Aorta (tissue), 5 donors: Measurements from ENCODE around the gene PSMC2. TPM values are rescaled to one million over a fixed set of nuclear protein-coding genes. Genes with fewer than 3 reads are reported as not detected.
"Not testable (repeated sequence)": the region's sequence is repeated elsewhere in the genome, so short reads cannot be mapped to it uniquely, and the experiment has no call there.

Experiments
- ATAC-seq: fragments of 200-7000 bp; cut with Tn5 transposase; one replicate; pipeline ENCODE4 v1.9.1; 2022; ENCODE audit warnings: moderate library complexity; ENCODE audit not compliant: low FRiP score
- DNase-seq, 2 donors: peaks; one replicate each; pipeline ENCODE4 v3.0.0-alpha.2; 2020
- H3K27ac ChIP-seq, 2 donors: one replicate each; pipeline ENCODE4 v1.5.1; 2013; ENCODE audit warnings: low read length in 2 of 2, mild to moderate bottlenecking in 2 of 2, moderate library complexity in 2 of 2, control low read depth in 1 of 2, inconsistent platforms in 1 of 2, low read depth in 1 of 2
- H3K27me3 ChIP-seq, 2 donors: one replicate each; pipeline ENCODE4 v1.6.1; 2013; ENCODE audit warnings: control low read depth in 1 of 2, low read length in 1 of 2, mild to moderate bottlenecking in 1 of 2, moderate library complexity in 1 of 2; ENCODE audit not compliant: insufficient read depth in 2 of 2, control insufficient read depth in 1 of 2
- H3K36me3 ChIP-seq, 2 donors: one replicate each; pipeline ENCODE4 v1.6.1; 2013; ENCODE audit warnings: control low read depth in 1 of 2, low read length in 1 of 2, mild to moderate bottlenecking in 1 of 2; ENCODE audit not compliant: insufficient read depth in 2 of 2, control insufficient read depth in 1 of 2
- H3K4me1 ChIP-seq, 2 donors: one replicate each; pipeline ENCODE4 v1.6.1; 2013; ENCODE audit warnings: low read length in 2 of 2, control low read depth in 1 of 2, mild to moderate bottlenecking in 1 of 2, moderate library complexity in 1 of 2; ENCODE audit not compliant: insufficient read depth in 2 of 2, control insufficient read depth in 1 of 2
- H3K4me3 ChIP-seq, 2 donors: one replicate each; pipeline ENCODE4 v1.5.1; 2013; ENCODE audit warnings: low read length in 2 of 2, control low read depth in 1 of 2, mild to moderate bottlenecking in 1 of 2
- H3K9me3 ChIP-seq: one replicate; pipeline ENCODE4 v1.6.1; 2013; ENCODE audit warnings: mild to moderate bottlenecking, low read length; ENCODE audit not compliant: control insufficient read depth
- WGBS, 2 donors: extraction: QIAGEN DNeasy Blood & Tissue Kit; methylation state at CpG; one replicate each; pipeline ENCODE4 v1.1.7; 2013; 5-methylcytosine and 5-hydroxymethylcytosine counted together
- intact Hi-C, 2 donors: fragments of 100-400 bp; cut with DNase I; formaldehyde crosslinking; loops; one replicate each; pipeline versions ENCODE4 v1.14.2 to v1.15.0; 2022
- polyA plus RNA-seq, 2 donors: library from polyadenylated mRNA; stranded (reverse); fragments of 200-250 nt; gene quantifications; one replicate each; pipeline ENCODE4 v1.2.3, GENCODE V29; 2013
- total RNA-seq, 2 donors: library from RNA; stranded (reverse); fragmentation: NEBNext Ultra II Directional; extraction: Animal tissue kit (Norgen Biotek cat#: 25700); gene quantifications; one replicate each; pipeline ENCODE4 v1.2.1, GENCODE V29; 2021
- donor health status: healthy with polysubstance abuse.
- donor health status: Bipolar disorder and iron deficiency.
- donor health status: DM: no; HTN: no; CAD: no.
- donor health status: DM: no; HTN: no; CAD: no.
- donor health status: DM: yes; HTN: yes; CAD: no.

PSMC2 gene
- total and polyA plus RNA-seq, 4 donors: 81.8 to 119 (median 102) TPM

DNA sequence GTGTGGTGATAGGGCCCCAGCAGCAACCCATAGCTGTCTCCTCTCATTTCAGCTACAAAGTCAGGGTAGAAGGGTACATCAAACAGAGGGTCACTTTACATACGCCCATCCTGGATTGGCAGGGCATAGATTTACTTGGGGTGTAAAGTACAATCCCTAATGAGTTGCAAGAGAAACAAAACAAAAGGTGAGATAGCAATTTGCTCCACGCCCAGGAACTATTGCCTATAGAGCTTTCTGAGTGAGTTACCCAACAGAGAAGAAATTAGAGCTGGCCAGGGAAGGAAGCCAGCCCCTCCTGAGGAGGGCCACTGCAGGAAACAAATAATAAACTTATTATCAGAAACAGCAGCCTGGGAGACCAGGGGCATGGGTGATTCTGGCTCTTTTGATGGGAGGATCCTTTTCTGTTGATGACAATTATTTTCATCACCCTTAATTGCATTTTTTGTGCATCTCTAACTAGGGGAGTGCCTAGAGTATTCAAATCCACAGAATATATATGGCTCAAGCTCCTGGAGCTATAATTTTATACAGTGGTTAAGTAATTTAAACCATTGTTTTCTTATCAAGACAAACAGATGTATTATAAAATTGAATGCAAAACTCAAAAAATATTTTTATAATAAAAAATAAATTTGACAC, 51.2 kb downstream of the PSMC2 start:
- Histone ChIP-seq H3K4me3 (no peak overlapping the region), H3K36me3 (no peaks in the 10 kb centered on the region), H3K27ac (no peak overlapping the region), H3K4me1 (no peaks in the 10 kb centered on the region), H3K27me3 (no peaks in the 10 kb centered on the region), H3K9me3 (no peaks in the 10 kb centered on the region)
- no peak for ATAC-seq
- intact Hi-C loops: no loop called here
- DNase-seq: no peak
- WGBS, 2 donors: 29 to 34% methylated on average over 2 of the region's 2 CpGs

DNA sequence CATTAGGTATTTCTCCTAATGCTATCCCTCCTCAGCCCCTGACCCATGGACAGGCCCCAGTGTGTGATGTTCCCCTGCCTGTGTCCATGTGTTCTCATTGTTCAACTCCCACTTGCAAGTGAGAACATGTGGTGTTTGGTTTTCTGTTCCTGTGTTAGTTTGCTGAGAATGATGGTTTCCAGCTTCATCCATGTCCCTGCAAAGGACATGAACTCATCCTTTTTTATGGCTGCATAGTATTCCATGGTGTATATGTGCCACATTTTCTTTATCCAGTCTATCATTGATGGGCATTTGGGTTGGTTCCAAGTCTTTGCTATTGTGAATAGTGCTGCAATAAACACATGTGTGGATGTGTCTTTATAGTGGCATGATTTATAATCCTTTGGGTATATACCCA, 52.2 kb downstream of the PSMC2 start:
- H3K27me3 ChIP-seq, H3K4me3 ChIP-seq, H3K4me1 ChIP-seq, H3K9me3 ChIP-seq, intact Hi-C loops, DNase-seq, H3K36me3 ChIP-seq, ATAC-seq, H3K27ac ChIP-seq: not testable (repeated sequence)

DNA sequence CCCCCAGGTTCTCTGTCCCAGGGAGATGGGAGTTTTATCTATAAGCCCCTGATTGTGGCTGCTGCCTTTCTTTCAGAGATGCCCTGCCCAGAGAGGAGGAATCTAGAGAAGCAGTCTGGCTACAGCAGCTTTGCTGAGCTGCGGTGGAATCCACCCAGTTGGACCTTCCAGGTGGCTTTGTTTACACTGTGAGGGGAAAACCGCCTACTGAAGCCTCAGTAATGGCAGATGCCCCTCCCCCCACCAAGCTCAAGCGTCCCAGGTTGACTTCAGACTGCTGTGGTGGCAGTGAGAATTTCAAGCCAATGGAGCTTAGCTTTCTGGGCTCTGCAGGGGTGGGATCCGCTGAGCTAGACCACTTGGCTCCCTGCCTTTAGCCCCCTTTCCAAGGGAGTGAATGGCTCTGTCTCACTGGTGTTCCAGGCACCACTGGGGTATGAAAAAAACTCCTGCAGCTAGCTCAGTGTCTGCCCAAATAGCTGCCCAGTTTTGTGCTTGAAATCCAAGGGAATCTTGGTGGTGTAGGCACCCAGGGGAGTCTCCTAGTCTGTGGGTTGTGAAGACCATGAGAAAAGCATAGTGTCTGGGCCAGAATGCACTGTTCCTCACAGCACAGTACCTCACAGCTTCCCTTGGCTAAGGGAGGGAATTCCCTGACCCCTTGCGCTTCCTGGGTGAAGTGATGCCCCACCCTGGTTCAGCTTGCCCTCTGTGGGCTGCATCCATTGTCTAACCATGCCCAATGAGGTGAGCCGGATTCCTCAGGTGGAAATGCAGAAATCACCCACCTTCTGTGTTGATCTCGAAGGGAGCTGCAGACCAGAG, 58.6 kb downstream of the PSMC2 start:
- H3K27me3 ChIP-seq, H3K36me3 ChIP-seq, H3K27ac ChIP-seq, DNase-seq, H3K4me3 ChIP-seq, H3K4me1 ChIP-seq, intact Hi-C loops, H3K9me3 ChIP-seq, ATAC-seq: not testable (repeated sequence)
- 73 to 74% methylated on average over 7 of the region's 7 CpGs for WGBS, 2 donors

DNA sequence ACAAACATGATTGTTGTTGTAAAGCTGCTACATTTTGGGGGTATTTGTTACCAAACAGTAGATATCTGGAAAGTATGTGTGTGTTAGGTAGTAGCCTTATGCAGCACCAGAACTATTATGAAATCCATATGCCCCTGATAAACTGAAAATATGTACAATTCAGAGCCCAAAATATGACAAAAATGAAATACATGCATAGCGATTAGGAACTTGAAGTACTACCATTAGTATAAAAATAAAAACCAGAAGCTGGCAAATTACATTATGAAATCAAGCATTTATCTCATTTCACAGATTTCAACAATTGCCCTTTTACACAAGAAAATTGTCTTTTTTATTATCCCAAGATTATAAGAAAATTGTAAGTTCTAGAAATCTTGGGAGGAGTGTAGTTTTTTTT, 64.7 kb downstream of the PSMC2 start:
- no peak overlapping the region for H3K27ac ChIP-seq
- H3K4me1 ChIP-seq: no peaks in the 10 kb centered on the region
- WGBS, 2 donors: 16 to 20% methylated on average over 1 of the region's 1 CpG
- H3K9me3 ChIP-seq: peaks cover 2% of the 10 kb centered on the region
- no peaks in the 10 kb centered on the region for H3K36me3 ChIP-seq
- ATAC-seq: no peak
- DNase-seq: no peak
- no peaks in the 10 kb centered on the region for H3K27me3 ChIP-seq
- intact Hi-C loops: no loop called here
- H3K4me3 ChIP-seq: no peak overlapping the region

GRCh38 chr7:103413407-103413806, 66.0 kb downstream of the PSMC2 start:
- 76 to 88% methylated on average over 5 of the region's 5 CpGs for WGBS, 2 donors
- ATAC-seq (no peak), DNase-seq (no peak)
- no peaks in the 10 kb centered on the region for H3K27me3 ChIP-seq
- no peak overlapping the region for H3K4me3 ChIP-seq
- no peaks in the 10 kb centered on the region for H3K4me1 ChIP-seq
- intact Hi-C loops: no loop called here
- no peaks in the 10 kb centered on the region for H3K36me3 ChIP-seq
- H3K27ac ChIP-seq: no peak overlapping the region
- H3K9me3 ChIP-seq: peaks cover 2% of the 10 kb centered on the region

DNA sequence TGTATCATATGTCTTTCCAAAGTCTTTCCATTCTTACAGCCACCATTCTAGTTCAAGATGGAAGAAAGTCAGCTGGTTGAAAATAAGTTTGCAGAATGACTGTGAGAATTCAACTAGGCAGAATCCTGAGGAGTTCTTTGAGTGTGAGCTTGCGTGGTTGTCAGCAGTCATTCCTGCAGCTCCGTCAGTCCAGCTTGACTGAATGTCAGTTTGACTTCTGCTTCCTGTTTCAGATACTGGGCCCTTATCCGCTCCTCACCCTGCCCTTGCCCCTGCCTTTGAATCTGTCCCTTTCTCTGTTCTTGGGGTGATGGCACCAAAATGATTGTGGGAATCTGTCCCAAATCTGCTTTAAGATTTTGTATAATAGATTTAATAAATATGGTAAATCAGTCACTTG, 70.8 kb downstream of the PSMC2 start:
- ATAC-seq (no peak), DNase-seq (no peak)
- 77 to 86% methylated on average over 3 of the region's 3 CpGs for WGBS, 2 donors
- intact Hi-C loops: no loop called here
- H3K9me3 ChIP-seq: no peaks in the 10 kb centered on the region
- H3K4me3 ChIP-seq: no peak overlapping the region
- H3K27ac ChIP-seq: no peak overlapping the region
- H3K4me1 ChIP-seq: no peaks in the 10 kb centered on the region
- H3K27me3 ChIP-seq: no peaks in the 10 kb centered on the region
- H3K36me3 ChIP-seq: no peaks in the 10 kb centered on the region

Other genes starting within 250 kb of the PSMC2 start
- 10 to 100 TPM in 1 of 2 donors, 1 to 10 TPM in 1; 10.0 to 20.5 TPM for gene NAPEPLD, start 198.5 kb upstream of the PSMC2 start, total RNA-seq
- gene NAPEPLD, start 198.5 kb upstream of the PSMC2 start, polyA plus RNA-seq: 1 to 10 TPM; 8.2 to 8.3 TPM
- 10 to 100 TPM; 40.9 to 47.7 TPM for gene PMPCB, start 50.2 kb upstream of the PSMC2 start, total RNA-seq
- gene PMPCB, start 50.2 kb upstream of the PSMC2 start, polyA plus RNA-seq: 10 to 100 TPM; 41.3 to 70.8 TPM
- gene DNAJC2, start 2.9 kb upstream of the PSMC2 start, total RNA-seq: 10 to 100 TPM; 23.5 to 25.2 TPM
- 10 to 100 TPM; 16.2 to 25.0 TPM for gene DNAJC2, start 2.9 kb upstream of the PSMC2 start, polyA plus RNA-seq
- gene SLC26A5, start 98.6 kb downstream of the PSMC2 start, total RNA-seq: under 1 TPM; 0.57 to 0.78 TPM
- not detected for gene SLC26A5, start 98.6 kb downstream of the PSMC2 start, polyA plus RNA-seq